HUES48 (cell line): ENCODE results near the gene WDFY1.
"Not testable (repeated sequence)": the region's sequence is repeated elsewhere in the genome, so short reads cannot be mapped to it uniquely, and the experiment has no call there.

Experiments
- H3K27ac ChIP-seq: one replicate; pipeline ENCODE4 v1.7.0; 2013; ENCODE audit warnings: low read depth, low read length, inconsistent platforms
- H3K27me3 ChIP-seq: 2 replicates; pipeline ENCODE4 v1.6.1; 2013; ENCODE audit warnings: mild to moderate bottlenecking, low read length; ENCODE audit not compliant: control insufficient read depth, insufficient read depth
- H3K36me3 ChIP-seq: 2 replicates; pipeline ENCODE4 v1.6.1; 2013; ENCODE audit warnings: low read length; ENCODE audit not compliant: control insufficient read depth, insufficient read depth
- H3K4me1 ChIP-seq: 2 replicates; pipeline ENCODE4 v1.6.1; 2013; ENCODE audit warnings: mild to moderate bottlenecking, low read length; ENCODE audit not compliant: control insufficient read depth, insufficient read depth
- H3K4me3 ChIP-seq: 2 replicates; pipeline ENCODE4 v1.5.1; 2013; ENCODE audit warnings: mild to moderate bottlenecking, low read depth, low read length
- H3K9ac ChIP-seq: 2 replicates; pipeline ENCODE4 v1.6.1; 2013; ENCODE audit warnings: mild to moderate bottlenecking, low read depth, low read length, moderate library complexity
- H3K9me3 ChIP-seq: 2 replicates; pipeline ENCODE4 v1.6.1; 2013; ENCODE audit warnings: low read length; ENCODE audit not compliant: control insufficient read depth, insufficient read depth

Gene WDFY1

GRCh38 chr2:223871661-223872060 lies 73.5 kb downstream of the WDFY1 start:
- H3K4me1 ChIP-seq, H3K9ac ChIP-seq, H3K27me3 ChIP-seq, H3K4me3 ChIP-seq, H3K9me3 ChIP-seq, H3K27ac ChIP-seq: not testable (repeated sequence)
- H3K36me3 ChIP-seq, result peaks cover 28% of the 10 kb centered on the region

GRCh38 chr2:223870840-223871611 lies 74.1 kb downstream of the WDFY1 start:
- Histone ChIP-seq H3K9me3 (no peaks in the 10 kb centered on the region), H3K27ac (no peak overlapping the region), H3K4me1 (no peaks in the 10 kb centered on the region), H3K27me3 (no peaks in the 10 kb centered on the region), H3K36me3 (peaks cover 22% of the 10 kb centered on the region), H3K9ac (no peak overlapping the region), H3K4me3 (no peak overlapping the region)

DNA sequence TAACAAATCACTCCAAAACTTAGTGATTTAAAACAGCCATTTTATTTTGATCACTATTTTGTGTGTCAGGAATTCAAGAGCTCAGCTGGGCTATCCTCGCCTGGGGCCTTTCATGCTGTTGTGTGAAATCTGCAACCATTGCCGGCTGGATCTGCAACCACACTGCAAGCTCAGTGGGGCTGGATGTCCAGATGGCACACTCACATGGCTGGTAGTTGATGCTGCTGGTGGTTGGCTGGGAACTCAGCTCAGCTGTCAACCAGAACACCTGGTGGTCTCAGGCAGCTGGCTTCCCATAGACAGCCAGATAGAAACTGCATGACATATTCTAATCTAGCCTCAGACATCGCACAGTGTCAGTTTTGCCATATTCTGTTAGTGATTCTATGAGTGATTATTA lies 77.1 kb downstream of the WDFY1 start:
- H3K27ac ChIP-seq, result no peak overlapping the region
- no peaks in the 10 kb centered on the region for H3K4me1 ChIP-seq
- H3K9me3 ChIP-seq, result no peaks in the 10 kb centered on the region
- no peaks in the 10 kb centered on the region for H3K27me3 ChIP-seq
- H3K4me3 ChIP-seq, result no peak overlapping the region
- no peaks in the 10 kb centered on the region for H3K36me3 ChIP-seq
- H3K9ac ChIP-seq, result no peak overlapping the region

DNA sequence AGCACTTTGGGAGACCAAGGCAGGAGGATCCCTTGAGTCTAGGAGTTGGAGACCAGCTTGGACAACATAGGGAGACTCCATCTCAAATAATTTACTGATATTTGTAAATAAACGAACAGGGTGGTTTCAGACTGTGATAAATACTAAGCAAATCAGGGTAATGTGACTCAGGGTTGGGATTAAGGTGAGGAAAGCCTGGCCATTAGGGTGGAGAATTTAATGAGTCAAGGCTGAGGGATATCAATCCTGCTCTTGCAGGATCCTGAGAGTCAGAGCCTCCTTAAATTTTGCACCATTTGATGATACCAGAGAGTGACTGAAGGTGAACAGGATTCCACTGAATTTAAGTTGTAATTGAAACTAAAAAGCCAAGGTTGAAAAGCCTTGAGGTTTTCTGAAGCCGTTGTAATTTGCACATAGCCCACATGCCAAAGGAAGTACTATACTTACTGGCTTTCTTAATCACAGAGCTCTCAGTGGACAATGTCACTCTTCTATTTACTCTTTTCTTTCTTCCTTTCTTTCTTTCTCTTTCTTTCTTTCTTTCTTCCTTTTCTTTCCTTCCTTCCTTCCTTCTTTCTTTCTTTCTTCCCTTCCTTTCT lies 79.1 kb downstream of the WDFY1 start:
- Histone ChIP-seq H3K9ac (no peak overlapping the region), H3K4me3 (no peak overlapping the region), H3K36me3 (no peaks in the 10 kb centered on the region), H3K27me3 (no peaks in the 10 kb centered on the region), H3K9me3 (no peaks in the 10 kb centered on the region), H3K27ac (no peak overlapping the region), H3K4me1 (no peaks in the 10 kb centered on the region)

- Histone ChIP-seq H3K4me1 (no peaks in the 10 kb centered on the region), H3K27ac (no peak overlapping the region), H3K9me3 (no peaks in the 10 kb centered on the region), H3K4me3 (no peak overlapping the region), H3K36me3 (no peaks in the 10 kb centered on the region), H3K27me3 (no peaks in the 10 kb centered on the region), H3K9ac (no peak overlapping the region)
Observed at GRCh38 chr2:223865124-223865523, 80.0 kb downstream of the WDFY1 start.

DNA sequence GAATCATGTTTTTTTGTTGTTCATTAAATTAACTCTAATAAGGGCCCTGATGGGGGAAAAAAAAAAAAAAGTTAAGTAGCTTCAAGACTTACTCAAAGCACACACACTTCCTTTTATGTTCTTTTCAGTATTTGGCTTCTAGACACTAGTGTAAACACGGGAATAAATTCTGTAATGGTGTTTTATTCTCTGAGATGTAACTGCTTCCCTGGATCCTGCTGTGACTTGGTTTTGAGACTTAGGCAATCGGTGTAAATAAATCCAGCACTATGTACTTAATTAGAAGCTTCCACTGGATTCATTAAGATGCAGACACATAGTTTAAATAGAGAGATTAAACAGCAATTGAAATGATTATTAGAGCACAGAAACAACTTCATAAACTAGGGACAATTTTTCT lies 81.6 kb downstream of the WDFY1 start:
- Histone ChIP-seq H3K4me3 (no peak overlapping the region), H3K9me3 (no peaks in the 10 kb centered on the region), H3K27me3 (no peaks in the 10 kb centered on the region), H3K9ac (no peak overlapping the region), H3K36me3 (no peaks in the 10 kb centered on the region), H3K4me1 (no peaks in the 10 kb centered on the region), H3K27ac (no peak overlapping the region)

DNA sequence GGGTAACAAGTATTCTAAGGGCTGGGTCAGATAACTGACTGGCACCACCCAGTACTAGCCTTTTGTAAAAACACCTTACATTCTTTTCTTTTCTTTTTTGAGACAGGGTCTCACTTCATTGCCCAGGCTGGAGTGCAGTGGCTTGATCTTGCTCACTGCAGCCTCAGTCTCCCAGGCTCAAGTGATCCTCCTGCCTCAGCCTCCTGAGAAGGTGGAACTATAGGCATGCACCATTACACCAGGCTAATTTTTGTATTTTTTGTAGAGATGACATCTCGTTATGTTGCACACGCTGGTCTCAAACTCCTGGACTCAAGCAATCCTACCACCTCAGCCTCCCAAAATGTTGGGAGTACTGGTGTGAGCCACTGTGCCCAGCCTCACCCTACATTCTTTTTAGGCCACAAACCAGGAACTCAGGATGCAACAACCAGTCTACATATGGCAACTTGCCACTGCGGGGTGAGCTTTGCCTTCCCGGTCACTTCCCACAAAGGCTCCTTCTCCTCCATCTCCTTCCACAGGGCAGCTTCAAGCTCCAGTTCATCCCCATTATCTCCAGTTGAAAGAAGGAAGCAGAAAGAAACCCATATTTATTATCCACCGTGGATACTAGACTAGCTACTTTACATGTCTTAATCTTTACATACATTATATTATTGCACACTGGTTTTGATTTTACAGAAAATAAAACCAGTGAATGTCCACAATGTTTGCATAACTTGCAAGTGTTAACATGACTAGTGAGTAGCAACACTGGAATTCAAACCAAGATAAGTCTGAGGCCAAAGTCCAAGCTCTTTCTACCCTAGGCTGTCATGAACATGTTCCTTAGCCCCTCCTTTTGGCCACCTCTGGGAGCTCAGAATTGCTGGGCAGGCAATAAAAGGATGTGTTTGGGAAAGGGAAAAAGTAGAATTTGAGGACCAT lies 84.1 kb downstream of the WDFY1 start:
- Histone ChIP-seq H3K4me1 (no peaks in the 10 kb centered on the region), H3K9me3 (no peaks in the 10 kb centered on the region), H3K4me3 (no peak overlapping the region), H3K36me3 (no peaks in the 10 kb centered on the region), H3K27ac (no peak overlapping the region), H3K27me3 (no peaks in the 10 kb centered on the region), H3K9ac (no peak overlapping the region)

GRCh38 chr2:223859070-223859469 lies 86.1 kb downstream of the WDFY1 start:
- H3K27ac ChIP-seq, result no peak overlapping the region

DNA sequence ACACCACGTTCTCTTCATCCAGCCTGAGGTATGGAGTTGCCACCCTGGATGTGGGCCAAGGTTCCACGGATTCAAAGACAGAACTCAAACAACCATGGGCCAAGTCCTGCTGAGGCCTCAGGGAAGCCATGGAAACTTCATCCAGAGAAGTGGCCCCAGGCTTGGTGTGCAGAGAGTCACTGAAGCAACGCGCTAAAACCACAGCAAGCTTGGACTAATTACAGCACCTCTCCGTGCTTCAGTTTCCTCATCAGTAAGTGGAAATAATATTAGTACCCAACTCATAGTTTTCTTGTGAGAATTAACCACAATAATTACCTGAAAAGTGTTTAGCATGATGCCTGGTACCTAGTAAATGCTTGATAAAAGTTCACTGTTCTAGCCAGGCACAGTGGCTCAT lies 88.6 kb downstream of the WDFY1 start:
- Histone ChIP-seq H3K9me3 (no peaks in the 10 kb centered on the region), H3K4me3 (no peak overlapping the region), H3K4me1 (no peaks in the 10 kb centered on the region), H3K9ac (no peak overlapping the region), H3K36me3 (no peaks in the 10 kb centered on the region), H3K27me3 (no peaks in the 10 kb centered on the region), H3K27ac (no peak overlapping the region)

More at GRCh38 chr2:223859070-223859469, 86.1 kb downstream of the WDFY1 start:
- Histone ChIP-seq H3K27me3 (no peaks in the 10 kb centered on the region), H3K36me3 (no peaks in the 10 kb centered on the region), H3K4me3 (no peak overlapping the region), H3K9me3 (no peaks in the 10 kb centered on the region), H3K4me1 (no peaks in the 10 kb centered on the region), H3K9ac (no peak overlapping the region)

DNA sequence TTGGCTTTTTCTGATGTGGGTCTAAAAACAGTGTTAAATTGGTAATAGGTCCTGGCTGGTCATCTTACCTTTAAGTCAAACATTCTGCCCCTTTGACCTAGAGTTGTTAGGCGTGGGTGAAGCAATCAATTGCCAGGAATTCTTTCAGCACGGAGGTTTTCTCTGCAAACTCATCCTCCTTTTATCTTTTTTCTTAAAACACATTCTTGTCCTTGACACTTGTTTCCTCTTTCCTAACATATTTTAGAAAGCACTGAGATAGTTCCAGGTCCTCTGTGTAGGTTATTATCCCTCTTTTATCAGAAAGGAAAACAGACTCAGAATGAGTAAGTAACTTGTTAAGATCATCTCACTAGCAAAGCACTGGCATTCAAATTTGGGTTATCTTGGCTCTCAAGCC lies 89.1 kb downstream of the WDFY1 start:
- Histone ChIP-seq H3K36me3 (no peaks in the 10 kb centered on the region), H3K9me3 (no peaks in the 10 kb centered on the region), H3K4me3 (no peak overlapping the region), H3K27me3 (no peaks in the 10 kb centered on the region), H3K9ac (no peak overlapping the region), H3K4me1 (no peaks in the 10 kb centered on the region), H3K27ac (no peak overlapping the region)

DNA sequence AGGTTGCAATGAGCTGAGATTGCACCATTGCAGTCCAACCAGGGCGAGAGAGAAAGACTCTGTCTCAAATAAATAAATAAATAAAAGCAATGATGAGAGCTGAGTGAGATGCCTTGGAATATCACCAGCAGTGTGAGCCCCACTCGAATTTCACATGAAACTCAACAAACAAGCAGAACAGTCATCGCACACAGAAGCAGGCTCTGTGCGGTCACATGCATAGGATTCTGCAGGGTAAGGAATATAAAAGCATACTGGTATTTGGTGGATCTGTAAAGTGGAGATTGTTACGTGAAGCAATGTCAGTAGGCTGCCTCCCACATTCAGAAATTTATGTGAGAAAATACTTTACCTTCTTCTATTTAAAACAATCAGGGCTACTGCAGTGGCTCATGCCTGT lies 89.7 kb downstream of the WDFY1 start:
- Histone ChIP-seq H3K36me3 (no peaks in the 10 kb centered on the region), H3K4me3 (no peak overlapping the region), H3K4me1 (no peaks in the 10 kb centered on the region), H3K27me3 (no peaks in the 10 kb centered on the region), H3K9me3 (no peaks in the 10 kb centered on the region), H3K27ac (no peak overlapping the region), H3K9ac (no peak overlapping the region)
